Endothelial cell of umbilical vein (primary cell): ENCODE results near the gene SLC5A2.
"Not testable (repeated sequence)": the region's sequence is repeated elsewhere in the genome, so short reads cannot be mapped to it uniquely, and the experiment has no call there.

ENCODE experiments used
- CTCF ChIP-seq, 2 donors: IDR thresholded peaks; 1 replicate in 1 of 2; 2 replicates in 1 of 2; pipeline ENCODE4 v1.5.1; 2011; ENCODE audit warnings: low read length in 2 of 2, mild to moderate bottlenecking in 2 of 2, moderate library complexity in 2 of 2, control low read depth in 1 of 2, inconsistent platforms in 1 of 2, low read depth in 1 of 2; ENCODE audit not compliant: insufficient read depth in 1 of 2; ENCODE audit errors: extremely low read depth in 1 of 2
- EZH2 ChIP-seq: IDR thresholded peaks from 2 replicates; pipeline ENCODE4 v1.6.1; 2012; ENCODE audit warnings: borderline replicate concordance, low read depth, mild to moderate bottlenecking, moderate library complexity, low read length, inconsistent platforms; ENCODE audit not compliant: severe bottlenecking
- FOS ChIP-seq: IDR thresholded peaks from 2 replicates; pipeline ENCODE4 v1.6.1; 2011; ENCODE audit warnings: mild to moderate bottlenecking, low read length, moderate library complexity, borderline replicate concordance; ENCODE audit not compliant: insufficient read depth
- GATA2 ChIP-seq: IDR thresholded peaks from 2 replicates; pipeline ENCODE4 v1.7.0; 2011; ENCODE audit warnings: low read depth, mild to moderate bottlenecking, moderate library complexity, mixed read lengths, low read length; ENCODE audit not compliant: insufficient read length, insufficient read depth
- JUN ChIP-seq: IDR thresholded peaks from 2 replicates; pipeline ENCODE4 v1.6.1; 2011; ENCODE audit warnings: borderline replicate concordance, low read depth; ENCODE audit not compliant: insufficient read length, insufficient read depth
- MAX ChIP-seq: IDR thresholded peaks from 2 replicates; pipeline ENCODE4 v1.6.1; 2011; ENCODE audit not compliant: insufficient read depth, insufficient read length
- MYC ChIP-seq: IDR thresholded peaks from one replicate; pipeline ENCODE4 v1.6.1; 2011; ENCODE audit warnings: mild to moderate bottlenecking, low read depth, low read length
- POLR2A ChIP-seq: IDR thresholded peaks from 2 replicates; pipeline ENCODE4 v1.6.1; 2012; ENCODE audit warnings: low read depth, mild to moderate bottlenecking, control low read depth, low read length
- POLR2AphosphoS5 ChIP-seq: IDR thresholded peaks from 2 replicates; pipeline ENCODE4 v1.6.1; 2012; ENCODE audit warnings: low read depth, mild to moderate bottlenecking, control low read depth, low read length, moderate library complexity; ENCODE audit not compliant: insufficient read depth

- TF ChIP-seq CTCF (IDR thresholded peaks at IDR 0.05; ENCODE audit: extremely low read depth in 1 of 2, insufficient read depth in 1 of 2, low read depth in 1 of 2, low read length in 2 of 2); POLR2AphosphoS5; FOS; EZH2; MAX; POLR2A; JUN; MYC; GATA2: not testable (repeated sequence)
Observed at GRCh38 chr16:31538243-31538598, 55.3 kb downstream of the SLC5A2 start.
